H4 (cell line): ENCODE results near the gene TXNRD1. TPM values are rescaled to one million over a fixed set of nuclear protein-coding genes. Genes with fewer than 3 reads are reported as not detected.
"Not testable (repeated sequence)": the region's sequence is repeated elsewhere in the genome, so short reads cannot be mapped to it uniquely, and the experiment has no call there.

Experiments used
- DNase-seq: peaks from one replicate; pipeline ENCODE4 v3.0.0-alpha.2; 2015; ENCODE audit warnings: low spot score
- total RNA-seq: library from RNA; depleted of rRNA; stranded (reverse); fragments of >200 nt; shearing (Covaris generic); gene quantifications from 2 replicates; pipeline ENCODE4 v1.2.3, GENCODE V29; 2014; rRNA removed

Gene TXNRD1
- 678 and 701 TPM in 2 replicates for total RNA-seq

GRCh38 chr12:104215638-104216297 lies at the start of gene TXNRD1:
Gene TXNRD1, plus strand, starts transcription at chr12:104215779. Its CDS starts 24 bp downstream, at chr12:104215803.
- DNase-seq = no peak

GRCh38 chr12:104165801-104166200 lies 49.8 kb upstream of the TXNRD1 start:
- no peak for DNase-seq

GRCh38 chr12:104166465-104166864 lies 49.1 kb upstream of the TXNRD1 start:
- no peak for DNase-seq

GRCh38 chr12:104167519-104168458 lies 47.8 kb upstream of the TXNRD1 start:
- no peak for DNase-seq

- no peak for DNase-seq
These were observed 47.0 kb upstream of the TXNRD1 start for GRCh38 chr12:104168596-104168995.

- no peak for DNase-seq
These were observed 43.6 kb upstream of the TXNRD1 start for GRCh38 chr12:104171785-104172569.

- DNase-seq = no peak
These were observed 43.0 kb upstream of the TXNRD1 start for GRCh38 chr12:104172570-104172947.

GRCh38 chr12:104173804-104174203 lies 41.8 kb upstream of the TXNRD1 start:
- DNase-seq = not testable (repeated sequence)

- DNase-seq = no peak
These were observed 39.8 kb upstream of the TXNRD1 start for GRCh38 chr12:104175726-104176247.

- DNase-seq = no peak
These were observed 38.3 kb upstream of the TXNRD1 start for GRCh38 chr12:104177336-104177662.

- peak; percentile 96 for DNase-seq
These were observed 37.7 kb upstream of the TXNRD1 start for GRCh38 chr12:104177663-104178501.

GRCh38 chr12:104180374-104180773 lies 35.2 kb upstream of the TXNRD1 start:
- no peak for DNase-seq

GRCh38 chr12:104181313-104181712 lies 34.3 kb upstream of the TXNRD1 start:
- peak; percentile 53 for DNase-seq

GRCh38 chr12:104182144-104182543 lies 33.4 kb upstream of the TXNRD1 start:
- peak; percentile 46 for DNase-seq

- DNase-seq = no peak
These were observed 32.8 kb upstream of the TXNRD1 start for GRCh38 chr12:104182621-104183378.

- DNase-seq = no peak
These were observed 32.1 kb upstream of the TXNRD1 start for GRCh38 chr12:104183443-104183842.

GRCh38 chr12:104187446-104188155 lies 28.0 kb upstream of the TXNRD1 start:
- DNase-seq = no peak

GRCh38 chr12:104188534-104188933 lies 27.0 kb upstream of the TXNRD1 start:
- DNase-seq = no peak

GRCh38 chr12:104189915-104190555 lies 25.5 kb upstream of the TXNRD1 start:
- DNase-seq = no peak
